Osteoblast (primary cell): ENCODE data around the gene CRIP3. TPM values are rescaled to one million over a fixed set of nuclear protein-coding genes. Genes with fewer than 3 reads are reported as not detected.

Experiments
- DNase-seq: peaks from one replicate; pipeline ENCODE4 v3.0.0; 2011; ENCODE audit warnings: low spot score, mixed read lengths; ENCODE audit not compliant: insufficient read length; ENCODE audit errors: missing footprints
- H2AFZ ChIP-seq: 2 replicates; pipeline ENCODE4 v1.6.0; 2011; ENCODE audit warnings: mild to moderate bottlenecking, low read length
- H3K27ac ChIP-seq: 2 replicates; pipeline ENCODE4 v1.5.1; 2011; ENCODE audit warnings: mild to moderate bottlenecking, low read depth, low read length, moderate library complexity
- H3K27me3 ChIP-seq: 2 replicates; pipeline ENCODE4 v1.6.0; 2012; ENCODE audit warnings: mild to moderate bottlenecking, control low read depth, inconsistent platforms, low read length, moderate library complexity; ENCODE audit not compliant: insufficient read depth
- H3K36me3 ChIP-seq: 2 replicates; pipeline ENCODE4 v1.5.1; 2011; ENCODE audit warnings: mild to moderate bottlenecking, low read length, control low read depth, moderate library complexity; ENCODE audit not compliant: insufficient read depth
- H3K4me1 ChIP-seq: 2 replicates; pipeline ENCODE4 v1.5.1; 2011; ENCODE audit warnings: mild to moderate bottlenecking, low read length, control low read depth, moderate library complexity; ENCODE audit not compliant: insufficient read depth
- H3K4me2 ChIP-seq: 2 replicates; pipeline ENCODE4 v1.6.0; 2011; ENCODE audit warnings: mild to moderate bottlenecking, low read length; ENCODE audit not compliant: insufficient read depth
- H3K4me3 ChIP-seq: fragments of 200-600 bp; sonication (generic); 3 replicates; pipeline ENCODE4 v1.5.1; 2012; ENCODE audit warnings: mild to moderate bottlenecking, low read length, inconsistent platforms; ENCODE audit not compliant: insufficient read depth
- H3K79me2 ChIP-seq: 2 replicates; pipeline ENCODE4 v1.6.0; 2012; ENCODE audit warnings: mild to moderate bottlenecking, low read length, control low read depth, inconsistent platforms; ENCODE audit not compliant: insufficient read depth
- H3K9me3 ChIP-seq: 2 replicates; pipeline ENCODE4 v1.5.1; 2011; ENCODE audit warnings: low read depth, low read length, control low read depth
- H4K20me1 ChIP-seq: 2 replicates; pipeline ENCODE4 v1.6.0; 2012; ENCODE audit warnings: mild to moderate bottlenecking, low read length, control low read depth; ENCODE audit not compliant: insufficient read depth
- total RNA-seq: library from RNA; depleted of rRNA; stranded (reverse); fragments of >200 nt; gene quantifications from 2 replicates; pipeline ENCODE4 v1.2.3, GENCODE V29; 2012
- TF ChIP-seq, protein P1 (sequence below): IDR thresholded peaks from 2 replicates; pipeline ENCODE4 v1.5.1; 2011; ENCODE audit warnings: mild to moderate bottlenecking, low read depth, low read length, moderate library complexity; ENCODE audit errors: extremely low read depth

CRIP3 gene
- total RNA-seq, 1 donor = not detected

DNA sequence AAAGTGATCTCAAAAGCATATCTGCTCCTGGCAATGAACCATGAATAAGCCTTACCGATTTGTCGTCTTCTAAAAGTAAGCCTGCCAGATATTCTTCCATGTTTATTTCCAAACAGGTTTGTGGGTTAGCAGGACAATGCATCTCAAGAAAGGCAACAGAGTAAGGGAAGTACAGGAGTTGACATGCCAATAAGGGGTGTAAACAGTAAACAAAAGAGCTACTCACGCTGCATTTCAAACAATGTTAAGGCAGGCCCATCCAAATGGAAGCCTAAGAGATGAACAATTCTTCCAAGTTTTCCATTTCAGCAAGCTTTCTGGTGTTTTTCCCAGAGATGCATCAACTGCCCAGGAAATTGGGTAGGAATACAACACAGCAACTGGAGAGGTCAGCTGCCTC lies 27.8 kb upstream of the CRIP3 start:
- Histone ChIP-seq H3K4me1 (no peaks in the 10 kb centered on the region), H3K27ac (no peak overlapping the region), H3K9me3 (no peaks in the 10 kb centered on the region), H3K4me2 (no peak overlapping the region), H3K27me3 (no peaks in the 10 kb centered on the region), H2AFZ (no peak overlapping the region), H3K4me3 (no peak overlapping the region), H4K20me1 (no peaks in the 10 kb centered on the region), H3K36me3 (peaks cover 26% of the 10 kb centered on the region), H3K79me2 (no peaks in the 10 kb centered on the region)
- TF ChIP-seq, protein P1, sequence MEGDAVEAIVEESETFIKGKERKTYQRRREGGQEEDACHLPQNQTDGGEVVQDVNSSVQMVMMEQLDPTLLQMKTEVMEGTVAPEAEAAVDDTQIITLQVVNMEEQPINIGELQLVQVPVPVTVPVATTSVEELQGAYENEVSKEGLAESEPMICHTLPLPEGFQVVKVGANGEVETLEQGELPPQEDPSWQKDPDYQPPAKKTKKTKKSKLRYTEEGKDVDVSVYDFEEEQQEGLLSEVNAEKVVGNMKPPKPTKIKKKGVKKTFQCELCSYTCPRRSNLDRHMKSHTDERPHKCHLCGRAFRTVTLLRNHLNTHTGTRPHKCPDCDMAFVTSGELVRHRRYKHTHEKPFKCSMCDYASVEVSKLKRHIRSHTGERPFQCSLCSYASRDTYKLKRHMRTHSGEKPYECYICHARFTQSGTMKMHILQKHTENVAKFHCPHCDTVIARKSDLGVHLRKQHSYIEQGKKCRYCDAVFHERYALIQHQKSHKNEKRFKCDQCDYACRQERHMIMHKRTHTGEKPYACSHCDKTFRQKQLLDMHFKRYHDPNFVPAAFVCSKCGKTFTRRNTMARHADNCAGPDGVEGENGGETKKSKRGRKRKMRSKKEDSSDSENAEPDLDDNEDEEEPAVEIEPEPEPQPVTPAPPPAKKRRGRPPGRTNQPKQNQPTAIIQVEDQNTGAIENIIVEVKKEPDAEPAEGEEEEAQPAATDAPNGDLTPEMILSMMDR = no peak
- DNase-seq = no peak

DNA sequence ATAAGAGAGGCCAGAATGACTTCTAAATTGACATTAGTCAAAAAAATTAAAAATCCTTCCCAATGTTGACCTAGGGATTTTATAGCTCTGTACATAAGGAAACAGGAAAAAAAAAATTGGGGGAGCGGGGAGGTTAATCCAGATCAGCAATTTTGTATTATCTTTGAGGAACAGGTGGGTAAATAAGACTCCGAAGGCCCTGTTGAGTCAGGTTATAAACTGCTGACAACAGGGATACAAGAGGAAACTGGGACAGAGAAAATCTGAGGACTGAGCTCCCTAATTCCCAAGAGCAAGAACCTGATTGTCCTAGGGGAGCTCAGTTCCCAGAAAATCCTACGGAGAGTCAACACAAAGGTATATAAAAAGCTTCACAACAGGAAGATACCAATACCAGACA lies 26.8 kb upstream of the CRIP3 start:
- H3K4me1 ChIP-seq = no peaks in the 10 kb centered on the region
- TF ChIP-seq, protein P1 = no peak
- H3K4me2 ChIP-seq = no peak overlapping the region
- no peaks in the 10 kb centered on the region for H3K27me3 ChIP-seq
- no peak overlapping the region for H2AFZ ChIP-seq
- no peak overlapping the region for H3K27ac ChIP-seq
- no peak overlapping the region for H3K4me3 ChIP-seq
- peaks cover 19% of the 10 kb centered on the region for H3K36me3 ChIP-seq
- no peak for DNase-seq
- no peaks in the 10 kb centered on the region for H3K79me2 ChIP-seq
- H3K9me3 ChIP-seq = no peaks in the 10 kb centered on the region
- H4K20me1 ChIP-seq = no peaks in the 10 kb centered on the region

DNA sequence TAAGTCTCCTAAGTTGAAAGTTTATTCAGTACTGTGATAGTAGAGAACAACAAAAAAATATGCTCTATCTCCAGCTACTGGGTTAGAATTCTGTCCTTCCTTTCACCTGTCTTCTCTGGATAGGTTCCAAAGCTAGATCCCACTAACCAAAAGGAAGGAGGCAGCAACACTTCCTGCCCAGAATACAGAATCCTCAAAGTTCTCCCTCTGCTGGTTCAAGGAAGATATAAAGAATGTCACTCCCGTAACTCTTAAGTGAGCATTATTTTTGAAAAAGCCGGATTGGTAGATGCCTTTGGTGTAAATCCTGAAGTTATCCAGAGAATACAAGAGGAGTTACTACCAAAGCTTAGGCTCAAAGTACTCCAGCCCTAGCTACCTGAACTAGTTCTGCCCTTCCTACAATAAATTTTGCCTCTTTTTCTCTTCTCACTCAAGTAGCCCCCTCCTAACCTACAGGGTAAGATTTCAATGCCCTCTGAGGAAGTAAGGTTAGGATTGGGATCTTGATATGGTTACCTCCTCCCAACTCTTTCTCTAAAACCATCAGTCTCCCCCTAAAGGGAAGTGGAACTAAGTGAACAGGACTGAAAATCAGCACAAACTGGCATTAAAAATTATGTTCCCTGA lies 26.0 kb upstream of the CRIP3 start:
- H2AFZ ChIP-seq = no peak overlapping the region
- no peaks in the 10 kb centered on the region for H3K9me3 ChIP-seq
- H3K27me3 ChIP-seq = no peaks in the 10 kb centered on the region
- no peak overlapping the region for H3K4me3 ChIP-seq
- H3K4me1 ChIP-seq = no peaks in the 10 kb centered on the region
- no peaks in the 10 kb centered on the region for H4K20me1 ChIP-seq
- TF ChIP-seq, protein P1 = peak; percentile 67
- H3K36me3 ChIP-seq = peaks cover 10% of the 10 kb centered on the region
- no peaks in the 10 kb centered on the region for H3K79me2 ChIP-seq
- H3K4me2 ChIP-seq = no peak overlapping the region
- H3K27ac ChIP-seq = no peak overlapping the region
- DNase-seq = no peak

DNA sequence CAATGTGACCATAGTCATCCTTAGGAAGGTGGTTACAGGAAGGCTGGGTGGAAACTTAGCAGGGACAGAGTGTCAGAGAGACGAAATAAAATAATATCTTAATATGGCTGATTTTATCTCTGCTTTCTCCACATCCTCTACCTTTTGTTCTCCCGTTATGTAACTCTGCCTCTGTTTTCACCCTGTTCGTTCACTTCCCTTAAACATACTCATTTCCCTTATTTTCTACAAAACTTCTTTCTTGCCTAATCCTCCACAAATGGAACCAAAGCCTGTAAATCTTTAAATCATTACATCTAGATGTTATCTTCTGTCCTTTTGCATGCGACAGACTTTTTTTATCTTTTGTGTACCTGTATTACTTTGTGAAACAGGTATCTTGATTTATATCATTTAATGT lies 23.3 kb upstream of the CRIP3 start:
- Histone ChIP-seq H3K27ac (no peak overlapping the region), H3K9me3 (no peaks in the 10 kb centered on the region), H3K4me3 (no peak overlapping the region), H3K79me2 (no peaks in the 10 kb centered on the region), H3K36me3 (no peaks in the 10 kb centered on the region), H4K20me1 (no peaks in the 10 kb centered on the region), H3K27me3 (no peaks in the 10 kb centered on the region), H2AFZ (no peak overlapping the region), H3K4me2 (no peak overlapping the region), H3K4me1 (no peaks in the 10 kb centered on the region)
- no peak for DNase-seq
- TF ChIP-seq, protein P1 = no peak
